Ishikawa (cell line): Measurements from ENCODE around the gene POP4.

Source experiments
- CEBPB ChIP-seq: IDR thresholded peaks from 2 replicates; pipeline ENCODE4 v1.6.1; 2012
- CREB1 ChIP-seq: IDR thresholded peaks from 2 replicates; pipeline ENCODE4 v1.6.1; 2012; ENCODE audit warnings: low read depth
- EGR1 ChIP-seq: IDR thresholded peaks from 2 replicates; pipeline ENCODE4 v1.6.1; 2012
- EP300 ChIP-seq: IDR thresholded peaks from 2 replicates; pipeline ENCODE4 v1.6.1; 2012; ENCODE audit warnings: borderline replicate concordance
- FOXM1 ChIP-seq: IDR thresholded peaks from 2 replicates; pipeline ENCODE4 v1.6.1; 2012; ENCODE audit warnings: low read depth, borderline replicate concordance
- NFIC ChIP-seq: IDR thresholded peaks from 2 replicates; pipeline ENCODE4 v1.6.1; 2012
- RAD21 ChIP-seq: IDR thresholded peaks from 2 replicates; pipeline ENCODE4 v1.6.1; 2012; ENCODE audit warnings: low read depth
- TAF1 ChIP-seq: IDR thresholded peaks from 2 replicates; pipeline ENCODE4 v1.6.1; 2012; ENCODE audit warnings: low read depth, mild to moderate bottlenecking
- TCF12 ChIP-seq: IDR thresholded peaks from 2 replicates; pipeline ENCODE4 v1.6.1; 2012; ENCODE audit warnings: low read depth
- TEAD4 ChIP-seq: IDR thresholded peaks from 2 replicates; pipeline ENCODE4 v1.6.1; 2012
- YY1 ChIP-seq: IDR thresholded peaks from 2 replicates; pipeline ENCODE4 v1.6.1; 2012; ENCODE audit warnings: low read depth
- TF ChIP-seq, protein P1 (sequence below): IDR thresholded peaks from 2 replicates; pipeline ENCODE4 v1.6.1; 2012; ENCODE audit warnings: low read depth, mild to moderate bottlenecking
- TF ChIP-seq, protein P2 (sequence below): IDR thresholded peaks from 2 replicates; pipeline ENCODE4 v1.6.1; 2012
- TF ChIP-seq, protein P3 (sequence below): IDR thresholded peaks from 2 replicates; pipeline ENCODE4 v1.6.1; 2012

DNA sequence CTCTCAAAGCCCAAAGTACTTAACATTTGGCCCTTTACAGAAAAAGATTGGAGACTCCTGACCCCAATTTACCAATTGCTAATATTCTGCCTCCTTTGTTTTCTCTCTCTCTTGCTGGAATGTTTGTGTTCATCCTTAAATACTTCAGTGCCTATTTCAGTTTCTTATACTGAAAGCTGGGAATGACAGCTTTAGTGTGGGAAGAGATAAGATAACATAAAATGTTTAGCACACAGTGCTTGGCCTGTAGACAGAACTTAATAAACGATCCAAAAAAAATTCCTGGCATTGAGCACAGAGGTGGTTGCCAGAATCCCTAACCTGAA is 56.2 kb downstream of the POP4 start:
- TF ChIP-seq EGR1 (no peak), CEBPB (no peak), CREB1 (no peak), EP300 (no peak), FOXM1 (no peak), TAF1 (no peak), RAD21 (no peak), NFIC (no peak), YY1 (no peak), TCF12 (no peak), TEAD4 (no peak)
- TF ChIP-seq, protein P1, sequence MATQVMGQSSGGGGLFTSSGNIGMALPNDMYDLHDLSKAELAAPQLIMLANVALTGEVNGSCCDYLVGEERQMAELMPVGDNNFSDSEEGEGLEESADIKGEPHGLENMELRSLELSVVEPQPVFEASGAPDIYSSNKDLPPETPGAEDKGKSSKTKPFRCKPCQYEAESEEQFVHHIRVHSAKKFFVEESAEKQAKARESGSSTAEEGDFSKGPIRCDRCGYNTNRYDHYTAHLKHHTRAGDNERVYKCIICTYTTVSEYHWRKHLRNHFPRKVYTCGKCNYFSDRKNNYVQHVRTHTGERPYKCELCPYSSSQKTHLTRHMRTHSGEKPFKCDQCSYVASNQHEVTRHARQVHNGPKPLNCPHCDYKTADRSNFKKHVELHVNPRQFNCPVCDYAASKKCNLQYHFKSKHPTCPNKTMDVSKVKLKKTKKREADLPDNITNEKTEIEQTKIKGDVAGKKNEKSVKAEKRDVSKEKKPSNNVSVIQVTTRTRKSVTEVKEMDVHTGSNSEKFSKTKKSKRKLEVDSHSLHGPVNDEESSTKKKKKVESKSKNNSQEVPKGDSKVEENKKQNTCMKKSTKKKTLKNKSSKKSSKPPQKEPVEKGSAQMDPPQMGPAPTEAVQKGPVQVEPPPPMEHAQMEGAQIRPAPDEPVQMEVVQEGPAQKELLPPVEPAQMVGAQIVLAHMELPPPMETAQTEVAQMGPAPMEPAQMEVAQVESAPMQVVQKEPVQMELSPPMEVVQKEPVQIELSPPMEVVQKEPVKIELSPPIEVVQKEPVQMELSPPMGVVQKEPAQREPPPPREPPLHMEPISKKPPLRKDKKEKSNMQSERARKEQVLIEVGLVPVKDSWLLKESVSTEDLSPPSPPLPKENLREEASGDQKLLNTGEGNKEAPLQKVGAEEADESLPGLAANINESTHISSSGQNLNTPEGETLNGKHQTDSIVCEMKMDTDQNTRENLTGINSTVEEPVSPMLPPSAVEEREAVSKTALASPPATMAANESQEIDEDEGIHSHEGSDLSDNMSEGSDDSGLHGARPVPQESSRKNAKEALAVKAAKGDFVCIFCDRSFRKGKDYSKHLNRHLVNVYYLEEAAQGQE: no peak
- TF ChIP-seq, protein P2, sequence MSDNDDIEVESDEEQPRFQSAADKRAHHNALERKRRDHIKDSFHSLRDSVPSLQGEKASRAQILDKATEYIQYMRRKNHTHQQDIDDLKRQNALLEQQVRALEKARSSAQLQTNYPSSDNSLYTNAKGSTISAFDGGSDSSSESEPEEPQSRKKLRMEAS: no peak
- TF ChIP-seq, protein P3, sequence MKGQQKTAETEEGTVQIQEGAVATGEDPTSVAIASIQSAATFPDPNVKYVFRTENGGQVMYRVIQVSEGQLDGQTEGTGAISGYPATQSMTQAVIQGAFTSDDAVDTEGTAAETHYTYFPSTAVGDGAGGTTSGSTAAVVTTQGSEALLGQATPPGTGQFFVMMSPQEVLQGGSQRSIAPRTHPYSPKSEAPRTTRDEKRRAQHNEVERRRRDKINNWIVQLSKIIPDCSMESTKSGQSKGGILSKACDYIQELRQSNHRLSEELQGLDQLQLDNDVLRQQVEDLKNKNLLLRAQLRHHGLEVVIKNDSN: no peak
